H9 (cell line): ENCODE measurements around the gene ZNF76. TPM values are rescaled to one million over a fixed set of nuclear protein-coding genes. Genes with fewer than 3 reads are reported as not detected.

ENCODE experiments used
- DNase-seq: peaks from one replicate; pipeline ENCODE4 v3.0.0-alpha.2; 2017
- H2AFZ ChIP-seq: one replicate; pipeline ENCODE4 v1.6.1; 2013; ENCODE audit warnings: mild to moderate bottlenecking, low read length, control low read depth, moderate library complexity
- H2AK5ac ChIP-seq: 2 replicates; pipeline ENCODE4 v1.6.1; 2013; ENCODE audit warnings: low read length, control low read depth, mixed read lengths; ENCODE audit not compliant: insufficient read length
- H2BK120ac ChIP-seq: one replicate; pipeline ENCODE4 v1.6.1; 2013; ENCODE audit warnings: low read depth, mild to moderate bottlenecking, low read length, control low read depth, inconsistent platforms; ENCODE audit not compliant: poor library complexity, severe bottlenecking
- H2BK12ac ChIP-seq: 2 replicates; pipeline ENCODE4 v1.6.1; 2013; ENCODE audit warnings: low read length, control low read depth, mixed read lengths, low read depth; ENCODE audit not compliant: insufficient read length
- H2BK15ac ChIP-seq: 2 replicates; pipeline ENCODE4 v1.6.1; 2013; ENCODE audit warnings: low read depth, low read length, control low read depth
- H2BK20ac ChIP-seq: one replicate; pipeline ENCODE4 v1.6.1; 2013; ENCODE audit warnings: low read depth, mild to moderate bottlenecking, low read length, control low read depth, inconsistent platforms; ENCODE audit not compliant: poor library complexity, severe bottlenecking
- H2BK5ac ChIP-seq: 2 replicates; pipeline ENCODE4 v1.6.1; 2013; ENCODE audit warnings: low read length, control low read depth, mixed read lengths; ENCODE audit not compliant: insufficient read length
- H3K14ac ChIP-seq: 2 replicates; pipeline ENCODE4 v1.6.1; 2013; ENCODE audit warnings: low read length, control low read depth; ENCODE audit not compliant: insufficient read depth
- H3K18ac ChIP-seq: 2 replicates; pipeline ENCODE4 v1.6.1; 2013; ENCODE audit warnings: low read depth, mild to moderate bottlenecking, mixed read lengths, low read length, control low read depth; ENCODE audit not compliant: insufficient read length
- H3K23ac ChIP-seq: 2 replicates; pipeline ENCODE4 v1.6.1; 2013; ENCODE audit warnings: low read length, control low read depth, mixed read lengths, low read depth; ENCODE audit not compliant: insufficient read length
- H3K23me2 ChIP-seq: 2 replicates; pipeline ENCODE4 v1.6.1; 2013; ENCODE audit warnings: low read depth, mild to moderate bottlenecking, mixed read lengths, low read length, control low read depth; ENCODE audit not compliant: insufficient read length, poor library complexity, severe bottlenecking
- H3K27ac ChIP-seq: 2 replicates; pipeline ENCODE4 v1.5.1; 2013; ENCODE audit warnings: low read length, control low read depth, mixed read lengths, low read depth; ENCODE audit not compliant: insufficient read length
- H3K27me3 ChIP-seq: 2 replicates; pipeline ENCODE4 v1.6.1; 2013; ENCODE audit warnings: low read length, control low read depth, inconsistent platforms; ENCODE audit not compliant: insufficient read depth
- H3K4ac ChIP-seq: 2 replicates; pipeline ENCODE4 v1.6.1; 2013; ENCODE audit warnings: low read depth, mild to moderate bottlenecking, control low read depth, inconsistent platforms, low read length, moderate library complexity
- H3K4me1 ChIP-seq: 2 replicates; pipeline ENCODE4 v1.6.1; 2013; ENCODE audit warnings: low read length, control low read depth, inconsistent platforms; ENCODE audit not compliant: insufficient read depth
- H3K4me2 ChIP-seq: 2 replicates; pipeline ENCODE4 v1.6.1; 2013; ENCODE audit warnings: low read length, control low read depth, mixed read lengths; ENCODE audit not compliant: insufficient read length, insufficient read depth
- H3K56ac ChIP-seq: 2 replicates; pipeline ENCODE4 v1.6.1; 2013; ENCODE audit warnings: low read depth, mild to moderate bottlenecking, mixed read lengths, low read length, control low read depth; ENCODE audit not compliant: insufficient read length
- H3K79me1 ChIP-seq: 2 replicates; pipeline ENCODE4 v1.6.1; 2013; ENCODE audit warnings: low read depth, mild to moderate bottlenecking, moderate library complexity, low read length, control low read depth, inconsistent platforms; ENCODE audit not compliant: insufficient read depth, poor library complexity, severe bottlenecking
- H3K79me2 ChIP-seq: 2 replicates; pipeline ENCODE4 v1.6.1; 2013; ENCODE audit warnings: low read length, control low read depth, inconsistent platforms; ENCODE audit not compliant: insufficient read depth
- H3K9ac ChIP-seq: 2 replicates; pipeline ENCODE4 v1.6.1; 2013; ENCODE audit warnings: low read length, control low read depth, mixed read lengths; ENCODE audit not compliant: insufficient read length; ENCODE audit errors: extremely low read depth
- H3K9me3 ChIP-seq: one replicate; pipeline ENCODE4 v1.6.1; 2013; ENCODE audit warnings: low read depth, low read length, inconsistent platforms; ENCODE audit not compliant: control insufficient read depth
- H3T11ph ChIP-seq: one replicate; pipeline ENCODE4 v1.6.1; 2013; ENCODE audit warnings: mild to moderate bottlenecking, low read length, control low read depth, inconsistent platforms
- H4K20me1 ChIP-seq: one replicate; pipeline ENCODE4 v1.6.1; 2013; ENCODE audit not compliant: control insufficient read depth, insufficient read length, insufficient read depth
- H4K5ac ChIP-seq: 2 replicates; pipeline ENCODE4 v1.6.1; 2013; ENCODE audit warnings: low read depth, mild to moderate bottlenecking, mixed read lengths, low read length, control low read depth; ENCODE audit not compliant: insufficient read length
- H4K8ac ChIP-seq: replicated peaks from 2 replicates; pipeline ENCODE4 v1.6.1; 2013; ENCODE audit warnings: low read length, control low read depth, mixed read lengths, low read depth; ENCODE audit not compliant: insufficient read length
- H4K91ac ChIP-seq: 2 replicates; pipeline ENCODE4 v1.6.1; 2013; ENCODE audit warnings: low read depth, mild to moderate bottlenecking, moderate library complexity, mixed read lengths, low read length, control low read depth; ENCODE audit not compliant: insufficient read length
- H3K27ac Mint-ChIP-seq, 3 experiments: 2 replicates in 2 of 3; 3 replicates in 1 of 3; pipeline ENCODE4 v1.8.0; 2020 to 2021; ENCODE audit warnings: mixed read lengths in 3 of 3, mild to moderate bottlenecking in 1 of 3, moderate library complexity in 1 of 3
- H3K27me3 Mint-ChIP-seq: 2 replicates; pipeline ENCODE4 v1.8.0; 2021; ENCODE audit warnings: low read depth, mild to moderate bottlenecking, moderate library complexity, mixed read lengths
- H3K36me3 Mint-ChIP-seq, 3 experiments: 2 replicates in 2 of 3; 3 replicates in 1 of 3; pipeline ENCODE4 v1.8.0; 2020 to 2021; ENCODE audit warnings: low read depth in 3 of 3, mixed read lengths in 3 of 3; ENCODE audit not compliant: insufficient read depth in 1 of 3
- H3K4me1 Mint-ChIP-seq, 2 experiments: 2 replicates each; pipeline ENCODE4 v1.8.0; 2020; ENCODE audit warnings: mixed read lengths in 2 of 2
- H3K4me3 Mint-ChIP-seq, 2 experiments: 2 replicates in 1 of 2; 3 replicates in 1 of 2; pipeline ENCODE4 v1.8.0; 2020 to 2021; ENCODE audit warnings: mild to moderate bottlenecking in 2 of 2, mixed read lengths in 2 of 2, moderate library complexity in 1 of 2
- H3K9me3 Mint-ChIP-seq, 2 experiments: 2 replicates in 1 of 2; 3 replicates in 1 of 2; pipeline ENCODE4 v1.8.0; 2020; ENCODE audit warnings: mild to moderate bottlenecking in 2 of 2, mixed read lengths in 2 of 2, moderate library complexity in 1 of 2
- WGBS: extraction: QIAGEN DNeasy Blood & Tissue Kit; methylation state at CpG from one replicate; pipeline ENCODE4 v1.1.7; 2013; ENCODE audit warnings: missing lambda C conversion rate, low lambda C conversion rate, mixed read lengths; ENCODE audit not compliant: insufficient read length; ENCODE audit errors: extremely low coverage; 5-methylcytosine and 5-hydroxymethylcytosine counted together
- total RNA-seq: library from RNA; stranded (reverse); gene quantifications from 2 replicates; pipeline ENCODE4 v1.2.1, GENCODE V29; 2021
- TF ChIP-seq, protein P1 (sequence below): fragments of 200-600 bp; sonication (generic); conservative IDR thresholded peaks from 3 replicates; pipeline ENCODE4 v1.8.0; 2021; ENCODE audit warnings: antibody characterized with exemption, mild to moderate bottlenecking

ZNF76 gene
- total RNA-seq, 1 experiment from 2014 or later = 21.1 TPM

DNA sequence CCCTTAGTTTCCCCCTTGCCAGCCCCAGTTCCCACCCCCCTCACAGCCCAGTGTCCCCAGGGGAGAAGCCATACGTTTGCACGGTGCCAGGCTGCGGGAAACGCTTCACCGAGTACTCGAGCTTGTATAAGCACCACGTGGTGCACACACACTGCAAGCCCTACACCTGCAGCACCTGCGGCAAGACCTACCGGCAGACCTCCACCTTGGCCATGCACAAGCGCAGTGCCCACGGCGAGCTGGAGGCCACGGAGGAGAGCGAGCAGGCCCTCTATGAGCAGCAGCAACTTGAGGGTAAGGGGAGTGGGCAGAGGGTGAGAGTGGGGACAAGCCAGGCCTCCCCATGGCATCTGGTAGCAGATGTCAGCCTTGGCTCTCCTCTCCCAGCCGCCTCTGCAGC is 33.0 kb downstream of the ZNF76 start:
- no peaks in the 10 kb centered on the region for H3K9me3 Mint-ChIP-seq
- Histone ChIP-seq H3K79me1 (no peaks in the 10 kb centered on the region), H4K5ac (no peak overlapping the region), H2AFZ (no peak overlapping the region), H2BK120ac (no peak overlapping the region), H3K4me1 (no peaks in the 10 kb centered on the region), H3T11ph (no peak overlapping the region), H3K18ac (no peak overlapping the region), H3K4ac (no peak overlapping the region), H3K14ac (no peak overlapping the region), H2BK15ac (no peak overlapping the region), H4K91ac (no peak overlapping the region), H3K9me3 (no peaks in the 10 kb centered on the region), H2AK5ac (no peak overlapping the region), H3K4me2 (no peak overlapping the region), H2BK12ac (no peak overlapping the region), H3K23me2 (no peaks in the 10 kb centered on the region), H2BK5ac (no peak overlapping the region), H4K20me1 (no peaks in the 10 kb centered on the region), H3K79me2 (no peaks in the 10 kb centered on the region), H2BK20ac (no peak overlapping the region), H3K27ac (no peak overlapping the region), H3K56ac (no peak overlapping the region), H4K8ac (no peak overlapping the region), H3K27me3 (no peaks in the 10 kb centered on the region), H3K23ac (no peak overlapping the region), H3K9ac (no peak overlapping the region)
- no peak overlapping the region; a peak in 1 of 7 replicates for H3K27ac Mint-ChIP-seq
- H3K36me3 Mint-ChIP-seq = peaks cover 5 to 51% (median 51%) of the 10 kb centered on the region in 3 experiments; a peak in 6 of 7 replicates
- TF ChIP-seq, protein P1, sequence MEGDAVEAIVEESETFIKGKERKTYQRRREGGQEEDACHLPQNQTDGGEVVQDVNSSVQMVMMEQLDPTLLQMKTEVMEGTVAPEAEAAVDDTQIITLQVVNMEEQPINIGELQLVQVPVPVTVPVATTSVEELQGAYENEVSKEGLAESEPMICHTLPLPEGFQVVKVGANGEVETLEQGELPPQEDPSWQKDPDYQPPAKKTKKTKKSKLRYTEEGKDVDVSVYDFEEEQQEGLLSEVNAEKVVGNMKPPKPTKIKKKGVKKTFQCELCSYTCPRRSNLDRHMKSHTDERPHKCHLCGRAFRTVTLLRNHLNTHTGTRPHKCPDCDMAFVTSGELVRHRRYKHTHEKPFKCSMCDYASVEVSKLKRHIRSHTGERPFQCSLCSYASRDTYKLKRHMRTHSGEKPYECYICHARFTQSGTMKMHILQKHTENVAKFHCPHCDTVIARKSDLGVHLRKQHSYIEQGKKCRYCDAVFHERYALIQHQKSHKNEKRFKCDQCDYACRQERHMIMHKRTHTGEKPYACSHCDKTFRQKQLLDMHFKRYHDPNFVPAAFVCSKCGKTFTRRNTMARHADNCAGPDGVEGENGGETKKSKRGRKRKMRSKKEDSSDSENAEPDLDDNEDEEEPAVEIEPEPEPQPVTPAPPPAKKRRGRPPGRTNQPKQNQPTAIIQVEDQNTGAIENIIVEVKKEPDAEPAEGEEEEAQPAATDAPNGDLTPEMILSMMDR = no peak
- H3K4me1 Mint-ChIP-seq = 0 out of 4 replicates have a peak, but pooled peaks cover 0 to 2% of the 10 kb centered on the region in 2 experiments
- H3K4me3 Mint-ChIP-seq = no peak overlapping the region
- no peaks in the 10 kb centered on the region for H3K27me3 Mint-ChIP-seq
- no peak for DNase-seq
- no CpG with 5 or more reads among the region's 15 CpGs for WGBS
